Keratinocyte (primary cell): Measurements from ENCODE around the gene KAT8. TPM values are rescaled to one million over a fixed set of nuclear protein-coding genes. Genes with fewer than 3 reads are reported as not detected.
"Not testable (repeated sequence)": the region's sequence is repeated elsewhere in the genome, so short reads cannot be mapped to it uniquely, and the experiment has no call there.

Experiments used
- DNase-seq: peaks from one replicate; pipeline ENCODE4 v3.0.0-alpha.2; 2011; ENCODE audit warnings: low read depth, missing footprints, low spot score
- FAIRE-seq: peaks from 2 replicates; lab custom pipeline; 2011; peaks lifted over from hg19 to GRCh38; lab: Jason Lieb, UNC
- H2AFZ ChIP-seq: 2 replicates; pipeline ENCODE4 v1.6.0; 2012; ENCODE audit warnings: low read length, control low read depth, inconsistent platforms; ENCODE audit not compliant: control insufficient read depth
- H3K27ac ChIP-seq: 2 replicates; pipeline ENCODE4 v1.5.1; 2011; ENCODE audit warnings: low read length; ENCODE audit not compliant: control insufficient read depth, insufficient read depth
- H3K27me3 ChIP-seq: 3 replicates; pipeline ENCODE4 v1.6.0; 2011; ENCODE audit warnings: low read length; ENCODE audit not compliant: control insufficient read depth, insufficient read depth; ENCODE audit errors: extremely low read depth
- H3K36me3 ChIP-seq, 2 experiments: 2 replicates in 1 of 2; 3 replicates in 1 of 2; pipeline ENCODE4 v1.5.1; 2011; ENCODE audit warnings: low read length in 2 of 2, mild to moderate bottlenecking in 1 of 2; ENCODE audit not compliant: control insufficient read depth in 2 of 2, insufficient read depth in 2 of 2; ENCODE audit errors: extremely low read depth in 1 of 2
- H3K4me1 ChIP-seq: 3 replicates; pipeline ENCODE4 v1.5.1; 2011; ENCODE audit warnings: low read length; ENCODE audit not compliant: control insufficient read depth, insufficient read depth; ENCODE audit errors: extremely low read depth
- H3K4me2 ChIP-seq: 3 replicates; pipeline ENCODE4 v1.6.0; 2011; ENCODE audit warnings: low read depth, low read length; ENCODE audit not compliant: control insufficient read depth, insufficient read depth; ENCODE audit errors: extremely low read depth
- H3K4me3 ChIP-seq, 3 experiments: fragments of 200-600 bp in 1 of 3; sonication (generic) in 1 of 3; 2 replicates in 2 of 3; 3 replicates in 1 of 3; pipeline ENCODE4 v1.5.1; 2011 to 2016; ENCODE audit warnings: low read length in 3 of 3, mild to moderate bottlenecking in 3 of 3, control low read depth in 2 of 3, inconsistent platforms in 1 of 3, low read depth in 1 of 3, mixed read lengths in 1 of 3, mixed run types in 1 of 3, moderate library complexity in 1 of 3; ENCODE audit not compliant: control insufficient read depth in 2 of 3, insufficient read depth in 2 of 3; ENCODE audit errors: extremely low read depth in 1 of 3
- H3K79me2 ChIP-seq: 2 replicates; pipeline ENCODE4 v1.6.0; 2012; ENCODE audit warnings: low read length; ENCODE audit not compliant: control insufficient read depth, insufficient read depth
- H3K9ac ChIP-seq: 3 replicates; pipeline ENCODE4 v1.6.0; 2011; ENCODE audit warnings: low read length; ENCODE audit not compliant: control insufficient read depth, insufficient read depth; ENCODE audit errors: extremely low read depth
- H3K9me1 ChIP-seq: 3 replicates; pipeline ENCODE4 v1.6.0; 2011; ENCODE audit warnings: low read length; ENCODE audit not compliant: control insufficient read depth, insufficient read depth; ENCODE audit errors: extremely low read depth
- H3K9me3 ChIP-seq: 2 replicates; pipeline ENCODE4 v1.5.1; 2012; ENCODE audit warnings: low read depth, low read length; ENCODE audit not compliant: control insufficient read depth
- H4K20me1 ChIP-seq: 3 replicates; pipeline ENCODE4 v1.6.0; 2011; ENCODE audit warnings: low read length; ENCODE audit not compliant: control insufficient read depth, insufficient read depth; ENCODE audit errors: extremely low read depth
- EZH2 ChIP-seq: IDR thresholded peaks from one replicate; pipeline ENCODE4 v1.6.1; 2012; ENCODE audit warnings: inconsistent platforms, mild to moderate bottlenecking, low read length, moderate library complexity
- dilution Hi-C: fragments of 300-500 bp; cut with MboI; formaldehyde crosslinking; loops from one replicate; pipeline ENCODE4 v1.7.0; 2020; ENCODE audit warnings: low sequenced_read_pairs; ENCODE audit not compliant: extremely low pct_ligation_motif_present
- polyA plus RNA-seq, 5 experiments: library from polyadenylated mRNA; depleted of rRNA in 3 of 5; stranded (reverse) in 3 of 5; stranded (forward) in 1 of 5; unstranded in 1 of 5; fragments of >200 nt; gene quantifications; 1 replicate in 1 of 5; 2 replicates in 3 of 5; 3 replicates in 1 of 5; pipeline versions ENCODE4 v1.2.1 to v1.2.3, GENCODE V29; 2011 to 2012; ENCODE audit warnings: missing spikeins in 2 of 5, low read depth in 1 of 5, low replicate concordance in 1 of 5
- TF ChIP-seq, protein P1 (sequence below), 3 experiments: IDR thresholded peaks in 1 of 3; conservative IDR thresholded peaks in 1 of 3; optimal IDR thresholded peaks in 1 of 3; 2 replicates in 2 of 3; 3 replicates in 1 of 3; pipeline versions ENCODE3 to v1.5.1; 2011; ENCODE audit warnings: low read length in 3 of 3, mild to moderate bottlenecking in 3 of 3, moderate library complexity in 2 of 3, control low read depth in 1 of 3, inconsistent platforms in 1 of 3; ENCODE audit not compliant: insufficient read depth in 2 of 3; ENCODE audit errors: extremely low read depth in 1 of 3

Gene KAT8
- polyA plus RNA-seq, 1 donor (not counting 4 experiments of a cell fraction or from before 2014, with no cell fraction given) = 26.4 TPM

DNA sequence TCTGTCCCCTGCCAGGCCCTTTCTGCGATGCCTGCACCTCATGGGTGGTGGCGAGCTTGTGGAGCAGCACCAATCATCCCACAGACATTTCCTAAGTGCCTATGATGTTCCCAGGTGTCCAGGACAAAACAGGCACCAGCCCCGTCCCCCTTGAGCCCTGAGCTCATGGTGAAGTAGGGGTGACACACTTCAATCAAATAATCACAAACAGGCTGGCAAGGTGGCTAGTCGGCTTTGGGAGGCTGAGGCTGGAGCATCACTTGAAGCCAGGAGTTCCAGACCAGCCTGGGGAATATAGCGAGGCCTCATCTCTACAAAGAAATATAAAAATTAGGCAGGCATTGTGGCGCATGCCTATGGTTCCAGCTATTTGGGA lies 18.8 kb downstream of the KAT8 start:
- H3K4me3 ChIP-seq = no peak overlapping the region
- peaks cover 64% of the 10 kb centered on the region for H3K4me1 ChIP-seq

DNA sequence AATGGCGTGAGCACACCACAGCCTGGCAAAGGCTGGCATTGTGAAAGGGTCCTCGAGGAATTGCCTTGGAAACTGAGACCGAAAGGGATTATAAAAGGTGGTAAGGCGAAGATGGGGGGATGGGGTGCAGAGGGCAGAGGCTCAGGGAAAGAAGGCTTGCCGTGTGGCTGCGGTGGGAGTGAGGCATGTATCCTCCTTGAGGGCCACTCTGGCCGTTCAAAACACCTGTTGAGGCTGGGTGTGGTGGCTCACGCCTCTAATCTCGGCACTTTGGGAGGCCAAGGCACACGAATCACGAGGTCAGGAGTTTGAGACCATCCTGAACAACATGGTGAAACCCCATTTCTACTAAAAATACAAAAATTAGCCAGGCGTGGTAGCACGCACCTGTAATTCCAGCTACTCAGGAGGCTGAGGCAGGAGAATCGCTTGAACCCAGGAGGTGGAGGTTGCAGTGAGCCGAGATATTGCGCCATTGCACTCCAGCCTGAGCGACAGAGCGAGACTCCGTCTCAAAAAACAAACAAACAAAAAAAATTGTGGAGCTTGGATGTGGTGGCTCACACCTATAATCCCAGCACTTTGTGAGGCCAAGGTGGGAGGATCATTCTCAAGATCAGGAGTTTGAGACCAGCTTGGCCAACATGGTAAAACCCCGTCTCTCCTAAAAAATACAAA lies 19.5 kb downstream of the KAT8 start:
- dilution Hi-C loops, DNase-seq: not testable (repeated sequence)

More for the DNA sequence above, 18.8 kb downstream of the KAT8 start:
- Histone ChIP-seq H4K20me1 (peaks cover 3% of the 10 kb centered on the region), H3K79me2 (peaks cover 29% of the 10 kb centered on the region), H3K4me2 (peak overlapping the region; percentile 85), H3K9ac (peak overlapping the region; percentile 95), H3K9me3 (no peaks in the 10 kb centered on the region), H3K27me3 (no peaks in the 10 kb centered on the region), H2AFZ (no peak overlapping the region), H3K9me1 (peaks cover 7% of the 10 kb centered on the region), H3K36me3 (peaks cover 12 to 18% of the 10 kb centered on the region in 2 experiments), H3K27ac (peak overlapping the region; percentile 92)
- FAIRE-seq (no peak), DNase-seq (no peak)
- TF ChIP-seq, protein P1, sequence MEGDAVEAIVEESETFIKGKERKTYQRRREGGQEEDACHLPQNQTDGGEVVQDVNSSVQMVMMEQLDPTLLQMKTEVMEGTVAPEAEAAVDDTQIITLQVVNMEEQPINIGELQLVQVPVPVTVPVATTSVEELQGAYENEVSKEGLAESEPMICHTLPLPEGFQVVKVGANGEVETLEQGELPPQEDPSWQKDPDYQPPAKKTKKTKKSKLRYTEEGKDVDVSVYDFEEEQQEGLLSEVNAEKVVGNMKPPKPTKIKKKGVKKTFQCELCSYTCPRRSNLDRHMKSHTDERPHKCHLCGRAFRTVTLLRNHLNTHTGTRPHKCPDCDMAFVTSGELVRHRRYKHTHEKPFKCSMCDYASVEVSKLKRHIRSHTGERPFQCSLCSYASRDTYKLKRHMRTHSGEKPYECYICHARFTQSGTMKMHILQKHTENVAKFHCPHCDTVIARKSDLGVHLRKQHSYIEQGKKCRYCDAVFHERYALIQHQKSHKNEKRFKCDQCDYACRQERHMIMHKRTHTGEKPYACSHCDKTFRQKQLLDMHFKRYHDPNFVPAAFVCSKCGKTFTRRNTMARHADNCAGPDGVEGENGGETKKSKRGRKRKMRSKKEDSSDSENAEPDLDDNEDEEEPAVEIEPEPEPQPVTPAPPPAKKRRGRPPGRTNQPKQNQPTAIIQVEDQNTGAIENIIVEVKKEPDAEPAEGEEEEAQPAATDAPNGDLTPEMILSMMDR (optimal IDR thresholded peaks at IDR 0.05 in 1 of 3, IDR thresholded peaks at IDR 0.05 in 1 of 3, conservative IDR thresholded peaks at IDR 0.05 in 1 of 3; ENCODE audit: extremely low read depth in 1 of 3, insufficient read depth in 2 of 3, low read length in 3 of 3) = no peak
- no peak for TF ChIP-seq EZH2
- dilution Hi-C loops = no loop called here

More for the DNA sequence above, 19.5 kb downstream of the KAT8 start:
- not testable (repeated sequence) for H3K9me1 ChIP-seq, H3K4me2 ChIP-seq, H3K27ac ChIP-seq, H4K20me1 ChIP-seq, H3K4me3 ChIP-seq, H3K27me3 ChIP-seq, H3K9ac ChIP-seq, H2AFZ ChIP-seq, FAIRE-seq, H3K9me3 ChIP-seq
- peaks cover 9 to 13% of the 10 kb centered on the region in 2 experiments for H3K36me3 ChIP-seq
- peaks cover 29% of the 10 kb centered on the region for H3K79me2 ChIP-seq
- H3K4me1 ChIP-seq = peaks cover 64% of the 10 kb centered on the region
